ENCODE results near the gene SUGCT.

Gene SUGCT

GRCh38 chr7:40804477-40805215 lies 669.8 kb downstream of the SUGCT start:
- no peak for DNase-seq

GRCh38 chr7:40805361-40805760 lies 670.6 kb downstream of the SUGCT start:
- DNase-seq, result no peak

- no peak for DNase-seq
Measured at GRCh38 chr7:40808378-40808942, 673.7 kb downstream of the SUGCT start.

GRCh38 chr7:40810274-40810673 lies 675.5 kb downstream of the SUGCT start:
- DNase-seq, result no peak

- DNase-seq, result no peak
Measured at GRCh38 chr7:40811666-40812065, 676.9 kb downstream of the SUGCT start.

- DNase-seq, result no peak
Measured at GRCh38 chr7:40815022-40815421, 680.2 kb downstream of the SUGCT start.

GRCh38 chr7:40815512-40815911 lies 680.7 kb downstream of the SUGCT start:
- DNase-seq, result no peak

GRCh38 chr7:40822861-40823260 lies 688.1 kb downstream of the SUGCT start:
- no peak for DNase-seq

GRCh38 chr7:40824461-40824860 lies 689.7 kb downstream of the SUGCT start:
- DNase-seq, result no peak

GRCh38 chr7:40826411-40827221 lies 691.8 kb downstream of the SUGCT start:
- DNase-seq, result no peak

- DNase-seq, result no peak
Measured at GRCh38 chr7:40827222-40828085, 692.6 kb downstream of the SUGCT start.

- DNase-seq, result no peak
Measured at GRCh38 chr7:40828686-40829600, 694.1 kb downstream of the SUGCT start.

GRCh38 chr7:40833191-40833887 lies 698.5 kb downstream of the SUGCT start:
- DNase-seq, result no peak

GRCh38 chr7:40833888-40834234 lies 699.1 kb downstream of the SUGCT start:
- no peak for DNase-seq

GRCh38 chr7:40836218-40836617 lies 701.4 kb downstream of the SUGCT start:
- DNase-seq, result no peak

GRCh38 chr7:40839881-40840280 lies 705.1 kb downstream of the SUGCT start:
- no peak for DNase-seq

- no peak for DNase-seq
Measured at GRCh38 chr7:40840990-40841389, 706.2 kb downstream of the SUGCT start.

- no peak for DNase-seq
Measured at GRCh38 chr7:40842641-40843040, 707.8 kb downstream of the SUGCT start.

GRCh38 chr7:40843338-40843985 lies 708.7 kb downstream of the SUGCT start:
- DNase-seq, result no peak

GRCh38 chr7:40845943-40846342 lies 711.1 kb downstream of the SUGCT start:
- no peak for DNase-seq

GRCh38 chr7:40847921-40848320 lies 713.1 kb downstream of the SUGCT start:
- DNase-seq, result no peak

Measured in activated CD8-positive, alpha-beta memory T cell treated with anti-CD3 and anti-CD28 coated beads, Interleukin-2, amount 50 U/mL, for 48 hours (primary cell).